H1 (cell line): ENCODE measurements around the gene TK1. TPM values are rescaled to one million over a fixed set of nuclear protein-coding genes. Genes with fewer than 3 reads are reported as not detected.

Source experiments
- CHD1 ChIP-seq: IDR thresholded peaks from 2 replicates; pipeline ENCODE4 v1.6.1; 2012; ENCODE audit warnings: low read depth, low read length, improper control_type of control experiment
- CHD7 ChIP-seq: fragments of 300-600 bp; sonication (generic); IDR thresholded peaks from 2 replicates; pipeline ENCODE4 v1.7.1; 2012; ENCODE audit warnings: low read length, moderate library complexity, mild to moderate bottlenecking, inconsistent platforms; ENCODE audit not compliant: insufficient replicate concordance
- CTBP2 ChIP-seq: IDR thresholded peaks from 2 replicates; pipeline ENCODE4 v1.7.0; 2011; ENCODE audit warnings: borderline replicate concordance, mild to moderate bottlenecking, moderate library complexity, mixed read lengths, low read length; ENCODE audit not compliant: insufficient read depth, insufficient read length
- EP300 ChIP-seq, 2 experiments: IDR thresholded peaks; 1 replicate in 1 of 2; 2 replicates in 1 of 2; pipeline ENCODE4 v1.6.1; 2011 to 2012; ENCODE audit warnings: low read depth in 2 of 2, low read length in 2 of 2, mild to moderate bottlenecking in 2 of 2, borderline replicate concordance in 1 of 2, inconsistent platforms in 1 of 2, moderate library complexity in 1 of 2
- polyA plus RNA-seq, 7 experiments: library from polyadenylated mRNA; depleted of rRNA in 3 of 7; stranded (reverse) in 5 of 7; unstranded in 2 of 7; fragments of >200 nt in 5 of 7; fragments of 200-250 nt in 2 of 7; gene quantifications; 1 replicate in 5 of 7; 2 replicates in 1 of 7; 4 replicates in 1 of 7; pipeline versions ENCODE4 v1.2.1 to v1.2.3, GENCODE V29; 2011 to 2013; ENCODE audit warnings: missing spikeins in 2 of 7, mixed read lengths in 2 of 7
- total RNA-seq: library from RNA; stranded (reverse); fragmentation: NEBNext Ultra II Directional; extraction: Animal tissue kit (Norgen Biotek cat#: 25700); gene quantifications from 2 replicates; pipeline ENCODE4 v1.2.1, GENCODE V29; 2021

Gene TK1
- total and polyA plus RNA-seq, 2 of the 8 experiments (the other 6 are each of a cell fraction or from before 2014, with no cell fraction given), result 66.9 to 147 TPM

DNA sequence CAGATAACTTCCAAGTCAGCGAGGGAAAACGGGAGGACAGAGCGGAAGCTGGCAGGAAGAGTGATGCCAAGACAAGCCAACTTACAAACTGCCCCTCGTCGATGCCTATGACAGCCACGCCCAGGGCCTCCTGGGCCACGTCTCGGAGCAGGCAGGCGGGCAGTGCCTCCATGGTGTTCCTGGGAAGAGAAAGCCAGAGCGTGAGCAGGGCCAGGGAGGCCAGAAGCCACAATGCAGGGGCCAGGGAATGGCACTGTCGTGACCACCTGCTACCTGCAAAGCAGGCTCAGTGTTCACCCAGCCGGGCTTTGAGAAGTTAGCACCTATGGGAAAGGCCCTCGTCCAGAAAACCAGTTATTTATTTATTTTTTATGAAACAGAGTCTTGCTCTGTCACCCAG, 4.3 kb downstream of the TK1 start (continued):
- TF ChIP-seq CHD7 (no peak), CHD1 (no peak), EP300 (IDR thresholded peaks at IDR 0.05; ENCODE audit: borderline replicate concordance in 1 of 2, low read depth in 2 of 2, low read length in 2 of 2) (no peak), CTBP2 (no peak)
